GM20000 (cell line): ENCODE data around the gene ZNF609.
"Not testable (repeated sequence)": the region's sequence is repeated elsewhere in the genome, so short reads cannot be mapped to it uniquely, and the experiment has no call there.

Experiments used
- DNase-seq: peaks from one replicate; pipeline ENCODE4 v3.0.0; 2012; ENCODE audit warnings: low spot score
- CTCF ChIP-seq: IDR thresholded peaks from 2 replicates; pipeline ENCODE4 v1.5.1; 2012; ENCODE audit warnings: mild to moderate bottlenecking, control low read depth; ENCODE audit errors: extremely low read depth, missing control alignments

Gene ZNF609

GRCh38 chr15:64483749-64484148 lies 23.4 kb downstream of the ZNF609 start:
- TF ChIP-seq CTCF, result no peak
- DNase-seq, result no peak

GRCh38 chr15:64485796-64486195 lies 25.4 kb downstream of the ZNF609 start:
- no peak for DNase-seq
- TF ChIP-seq CTCF, result no peak

- TF ChIP-seq CTCF, result no peak
- no peak for DNase-seq
Measured at GRCh38 chr15:64490598-64491259, 30.4 kb downstream of the ZNF609 start.

- DNase-seq, result no peak
- TF ChIP-seq CTCF, result no peak
Measured at GRCh38 chr15:64493641-64494040, 33.3 kb downstream of the ZNF609 start.

GRCh38 chr15:64495968-64496367 lies 35.6 kb downstream of the ZNF609 start:
- not testable (repeated sequence) for DNase-seq

- DNase-seq, result no peak
- no peak for TF ChIP-seq CTCF
Measured at GRCh38 chr15:64500695-64501395, 40.5 kb downstream of the ZNF609 start.

- no peak for TF ChIP-seq CTCF
- DNase-seq, result no peak
Measured at GRCh38 chr15:64501396-64501715, 41.0 kb downstream of the ZNF609 start.

GRCh38 chr15:64502151-64502550 lies 41.8 kb downstream of the ZNF609 start:
- TF ChIP-seq CTCF, result no peak
- DNase-seq, result no peak
